GM18526 (cell line): ENCODE measurements around the gene WIPF3.

ENCODE experiments used
- POLR2A ChIP-seq: IDR thresholded peaks from 3 replicates; pipeline ENCODE4 v1.6.1; 2011; ENCODE audit not compliant: insufficient read length; ENCODE audit errors: extremely low read depth

WIPF3 gene

DNA sequence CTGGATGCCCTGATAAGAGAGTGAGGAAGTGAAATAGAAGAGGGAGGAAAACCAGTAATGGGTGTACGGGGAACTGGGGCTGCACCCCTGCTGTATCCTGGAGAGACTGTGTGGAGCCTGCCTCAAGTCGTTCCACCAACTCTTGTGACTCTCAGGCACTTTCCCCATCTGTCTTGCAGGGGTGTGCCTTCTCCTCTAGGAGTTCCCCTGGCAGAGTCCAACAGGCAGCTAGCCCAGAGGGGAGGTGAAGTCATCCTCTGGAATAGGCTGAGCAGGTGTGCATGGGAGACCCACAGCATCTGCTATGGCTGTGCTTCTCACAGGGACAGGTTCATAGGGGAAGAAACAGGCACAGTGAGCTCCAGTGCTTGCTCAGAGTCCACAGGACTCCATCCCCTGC, 46.8 kb downstream of the WIPF3 start:
- no peak for TF ChIP-seq POLR2A

- TF ChIP-seq POLR2A: no peak
Observed at GRCh38 chr7:29853789-29854188, 47.5 kb downstream of the WIPF3 start.

DNA sequence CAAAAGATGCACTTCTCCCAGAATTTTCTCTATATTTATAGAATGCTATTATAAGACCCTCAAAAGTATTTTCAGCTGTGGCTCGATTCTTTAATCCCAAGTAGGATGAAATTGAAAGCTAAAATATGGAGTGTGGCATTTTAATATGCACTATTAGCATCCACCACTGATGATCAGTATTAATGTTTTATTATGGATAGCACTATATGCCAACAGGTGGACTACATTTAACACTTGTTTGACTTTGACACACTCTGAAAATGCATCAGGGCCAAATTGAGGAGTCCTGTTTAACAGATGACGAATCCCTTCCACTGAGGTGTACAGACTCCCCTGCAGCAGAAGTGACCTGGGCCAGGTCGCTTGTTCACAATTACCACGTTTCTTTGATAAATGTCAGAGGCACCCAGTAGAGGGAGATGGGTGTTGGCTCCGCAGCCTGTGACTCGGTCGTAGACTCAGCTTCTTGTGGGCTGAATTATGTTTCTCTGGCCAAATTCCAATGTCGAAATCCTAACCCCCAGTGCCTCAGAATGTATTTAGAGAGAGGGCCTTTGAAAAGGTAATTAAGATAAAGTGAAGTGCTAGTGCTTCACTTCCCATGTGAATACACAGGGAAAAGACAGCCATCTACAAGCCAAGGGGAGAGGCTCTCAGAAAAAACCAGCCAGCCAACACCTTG, 48.1 kb downstream of the WIPF3 start:
- no peak for TF ChIP-seq POLR2A

GRCh38 chr7:29857654-29858053, 51.3 kb downstream of the WIPF3 start:
- no peak for TF ChIP-seq POLR2A

- TF ChIP-seq POLR2A: no peak
Observed at GRCh38 chr7:29858191-29858951, 52.1 kb downstream of the WIPF3 start.

DNA sequence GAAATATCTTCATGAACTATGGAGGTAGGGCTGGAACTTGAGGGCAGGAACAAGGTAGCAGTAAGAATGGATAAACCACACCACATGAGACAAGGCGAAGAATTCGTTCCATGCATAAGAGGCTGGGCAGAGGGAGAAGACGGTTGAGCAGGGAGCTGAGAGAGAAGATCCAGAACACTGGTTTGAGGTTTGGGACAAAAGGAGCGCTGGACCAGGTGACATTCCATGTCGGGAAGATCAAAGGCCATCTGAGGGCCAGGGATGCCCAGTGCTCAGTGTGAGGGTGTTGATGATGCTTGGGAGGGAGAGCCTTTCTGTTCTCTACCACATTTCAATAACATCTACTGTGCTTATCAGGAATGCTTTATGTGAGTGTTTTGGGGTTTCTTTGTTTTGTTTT, 52.8 kb downstream of the WIPF3 start:
- TF ChIP-seq POLR2A: no peak

GRCh38 chr7:29859524-29860185, 53.3 kb downstream of the WIPF3 start:
- TF ChIP-seq POLR2A: no peak

DNA sequence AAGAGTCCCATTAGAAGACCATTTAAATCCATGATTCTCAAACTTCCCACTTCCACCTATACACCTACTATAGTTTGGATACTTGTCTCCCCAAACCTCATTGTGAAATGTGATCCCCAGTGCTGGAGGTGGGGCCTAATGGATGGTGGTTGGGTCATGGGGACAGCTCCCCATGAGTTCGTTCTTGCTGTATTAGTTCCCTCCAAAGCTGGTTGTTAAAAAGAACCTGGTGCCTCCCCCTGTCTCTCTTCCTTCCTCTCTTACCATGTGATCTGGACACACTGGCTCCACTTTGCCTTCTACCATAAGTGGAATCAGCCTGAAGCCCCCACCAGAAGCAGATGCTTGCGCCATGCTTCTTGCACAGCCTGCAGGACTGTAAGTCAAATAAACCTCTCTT, 53.9 kb downstream of the WIPF3 start:
- no peak for TF ChIP-seq POLR2A

DNA sequence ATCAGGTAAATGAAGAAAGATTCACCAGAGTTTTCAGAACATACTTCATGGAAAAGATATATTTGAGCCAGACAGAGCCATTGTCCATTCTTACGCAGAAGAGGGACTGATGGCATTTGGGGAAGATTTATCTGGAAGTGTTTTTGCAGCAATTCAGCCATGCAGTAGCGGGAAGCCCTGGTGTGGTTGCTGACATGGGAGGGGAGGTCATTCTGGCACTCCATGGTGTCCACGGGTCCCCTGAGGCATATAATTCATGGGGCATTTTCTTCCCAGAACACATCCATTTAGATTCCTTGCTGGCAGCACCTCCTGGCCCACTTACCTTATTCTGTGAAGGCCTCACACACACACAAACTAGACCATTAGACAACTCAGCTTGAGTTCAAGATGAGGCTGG, 55.6 kb downstream of the WIPF3 start:
- no peak for TF ChIP-seq POLR2A

DNA sequence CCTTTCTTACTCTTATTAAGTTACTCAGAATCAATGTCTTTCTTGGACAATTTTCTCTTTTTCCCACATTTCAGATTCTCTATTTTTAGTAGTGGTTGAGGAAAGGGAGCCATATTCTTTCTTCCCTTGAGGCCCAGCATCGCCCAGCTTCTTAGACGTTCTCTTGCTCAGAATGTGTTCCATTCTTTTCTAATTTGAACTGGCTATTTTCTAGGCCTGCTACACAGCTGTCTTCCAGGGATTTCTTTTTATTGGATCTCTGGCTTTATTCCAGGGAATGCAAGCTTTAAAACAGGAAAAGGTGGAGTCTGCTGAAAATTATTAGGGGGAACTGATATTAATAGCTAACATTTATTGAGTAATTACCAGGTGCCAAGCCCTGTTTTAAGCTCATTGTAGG, 58.3 kb downstream of the WIPF3 start:
- TF ChIP-seq POLR2A: no peak

GRCh38 chr7:29865526-29865925, 59.2 kb downstream of the WIPF3 start:
- no peak for TF ChIP-seq POLR2A

- no peak for TF ChIP-seq POLR2A
Observed at GRCh38 chr7:29866490-29866930, 60.2 kb downstream of the WIPF3 start.

- TF ChIP-seq POLR2A: no peak
Observed at GRCh38 chr7:29871787-29872398, 65.6 kb downstream of the WIPF3 start.

DNA sequence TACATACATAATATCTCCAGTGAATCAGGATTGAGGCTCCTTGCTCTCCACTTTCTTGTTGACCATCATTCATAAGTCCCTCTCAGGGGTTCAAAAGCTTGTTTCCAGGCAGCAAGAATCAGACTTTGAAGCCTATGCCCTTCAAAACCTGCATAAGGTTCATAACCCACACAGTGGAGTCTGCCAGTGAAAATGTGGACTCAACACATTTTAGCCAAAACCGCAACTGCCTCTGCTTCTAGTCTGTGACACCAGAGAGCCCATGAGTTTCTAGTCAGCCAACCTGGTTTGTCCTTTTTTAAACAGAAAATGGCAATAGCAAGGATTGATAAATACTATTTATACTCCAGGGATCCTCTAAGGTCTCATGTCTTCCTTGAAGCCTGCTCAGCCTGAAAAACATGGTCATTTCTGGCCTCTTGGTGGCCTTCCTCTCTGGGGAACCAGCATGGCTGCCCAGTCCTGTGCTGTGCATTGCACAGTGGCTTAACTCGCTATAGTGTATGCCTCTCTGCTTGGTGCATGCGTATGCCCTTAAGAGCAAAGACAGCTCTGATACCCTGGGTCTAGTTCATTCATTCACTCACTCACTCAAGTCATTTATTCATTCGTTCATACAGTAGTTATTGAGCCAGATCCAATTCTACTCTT, 67.5 kb downstream of the WIPF3 start:
- no peak for TF ChIP-seq POLR2A

GRCh38 chr7:29875741-29876140, 69.4 kb downstream of the WIPF3 start:
- TF ChIP-seq POLR2A: no peak
